Activated CD4-positive, alpha-beta T cell treated with anti-CD3 and anti-CD28 coated beads, Interleukin-2, amount 10 ng/mL, durations not matched to agents 24 days and 14 days (primary cell): ENCODE measurements around the gene CHPF. TPM values are rescaled to one million over a fixed set of nuclear protein-coding genes. Genes with fewer than 3 reads are reported as not detected.

ENCODE experiments used
- DNase-seq: peaks from one replicate; pipeline ENCODE4 v3.0.0; 2022
- H3K27ac Mint-ChIP-seq: one replicate; pipeline ENCODE4 v1.8.0; 2022; ENCODE audit warnings: mild to moderate bottlenecking, mixed read lengths
- H3K27me3 Mint-ChIP-seq: one replicate; pipeline ENCODE4 v1.8.0; 2022; ENCODE audit warnings: mixed read lengths
- H3K36me3 Mint-ChIP-seq: one replicate; pipeline ENCODE4 v1.8.0; 2022; ENCODE audit warnings: low read depth, mild to moderate bottlenecking, mixed read lengths
- H3K4me1 Mint-ChIP-seq: one replicate; pipeline ENCODE4 v1.8.0; 2021; ENCODE audit warnings: mixed read lengths
- H3K4me3 Mint-ChIP-seq: one replicate; pipeline ENCODE4 v1.8.0; 2022; ENCODE audit warnings: mild to moderate bottlenecking, moderate library complexity, mixed read lengths
- H3K9me3 Mint-ChIP-seq: one replicate; pipeline ENCODE4 v1.8.0; 2021; ENCODE audit warnings: mixed read lengths
- intact Hi-C: fragments of 100-400 bp; cut with micrococcal nuclease; formaldehyde crosslinking; loops from one replicate; pipeline ENCODE4 v1.15.1; 2023
- total RNA-seq: library from RNA; stranded (reverse); gene quantifications from 2 replicates; pipeline ENCODE4 v1.2.3, GENCODE V29; 2022

CHPF gene
- total RNA-seq, 1 donor from 2014 or later, result 37.8 TPM

DNA sequence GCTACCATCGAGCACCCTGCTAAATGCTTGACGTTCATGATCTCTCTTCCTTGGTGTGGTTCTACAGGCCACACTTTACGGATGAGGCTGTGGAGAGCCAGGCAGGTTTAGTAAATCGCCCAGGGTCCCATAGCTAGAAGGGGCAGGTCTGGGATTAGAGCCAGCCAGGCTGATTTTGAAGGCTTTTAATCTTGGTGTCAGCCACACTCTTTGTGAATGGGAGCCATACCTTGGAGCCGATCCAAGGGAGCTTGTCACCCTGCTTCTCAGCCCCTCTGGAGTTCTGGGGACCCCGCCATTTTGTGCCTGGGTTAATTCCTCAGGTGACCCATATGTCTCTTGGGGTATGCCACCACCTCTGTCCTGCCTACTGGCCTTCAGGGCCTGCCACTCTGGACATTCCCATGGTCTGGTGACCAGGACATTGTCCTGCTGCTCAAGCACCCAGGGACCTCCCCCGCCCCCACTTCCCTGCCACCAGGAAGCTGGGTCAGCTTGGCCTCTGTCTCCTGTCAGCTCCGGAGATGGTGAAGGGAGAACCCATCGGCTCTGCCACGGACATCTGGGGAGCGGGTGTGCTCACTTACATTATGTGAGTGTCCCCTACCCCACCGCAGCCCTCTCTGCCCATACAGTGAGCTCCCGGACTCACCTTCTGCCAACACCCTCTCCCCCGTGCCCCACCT is 52.2 kb downstream of the CHPF start:
- Mint-ChIP-seq H3K4me1 (no peaks in the 10 kb centered on the region), H3K9me3 (no peaks in the 10 kb centered on the region), H3K27me3 (peaks cover 40% of the 10 kb centered on the region), H3K36me3 (no peaks in the 10 kb centered on the region), H3K4me3 (no peak overlapping the region), H3K27ac (no peak overlapping the region)
- intact Hi-C loops, result loop anchor here (10.0 kb wide), 1 partner anchor 507 kb away; the partner anchor contains the start of gene FEV
- no peak for DNase-seq

GRCh38 chr2:219490600-219491130 is 52.9 kb downstream of the CHPF start:
- no peak overlapping the region for H3K27ac Mint-ChIP-seq
- DNase-seq, result no peak
- peaks cover 44% of the 10 kb centered on the region for H3K27me3 Mint-ChIP-seq
- H3K36me3 Mint-ChIP-seq, result no peaks in the 10 kb centered on the region
- no peaks in the 10 kb centered on the region for H3K9me3 Mint-ChIP-seq
- no peak overlapping the region for H3K4me3 Mint-ChIP-seq
- H3K4me1 Mint-ChIP-seq, result no peaks in the 10 kb centered on the region
- intact Hi-C loops, result loop anchor here (10.0 kb wide), 1 partner anchor 506 kb away; the partner anchor contains the start of gene FEV

- DNase-seq, result no peak
- no peaks in the 10 kb centered on the region for H3K36me3 Mint-ChIP-seq
- H3K27me3 Mint-ChIP-seq, result peaks cover 45% of the 10 kb centered on the region
- H3K9me3 Mint-ChIP-seq, result no peaks in the 10 kb centered on the region
- no peaks in the 10 kb centered on the region for H3K4me1 Mint-ChIP-seq
- no peak overlapping the region for H3K4me3 Mint-ChIP-seq
- H3K27ac Mint-ChIP-seq, result no peak overlapping the region
- intact Hi-C loops, result loop anchor here (10.0 kb wide), 1 partner anchor 505 kb away; the partner anchor contains the start of gene FEV
Measured at GRCh38 chr2:219490186-219490585, 53.4 kb downstream of the CHPF start.

GRCh38 chr2:219489315-219489714 is 54.3 kb downstream of the CHPF start:
- Mint-ChIP-seq H3K9me3 (no peaks in the 10 kb centered on the region), H3K4me3 (no peak overlapping the region), H3K27me3 (peaks cover 39% of the 10 kb centered on the region), H3K36me3 (no peaks in the 10 kb centered on the region), H3K27ac (no peak overlapping the region), H3K4me1 (no peaks in the 10 kb centered on the region)
- intact Hi-C loops, result no loop called here
- DNase-seq, result no peak

Other genes starting within 250 kb of the CHPF start
- 0.07 TPM in 1 of 2 replicates, not detected in the other for gene PTPRN, start 234.4 kb downstream of the CHPF start, total RNA-seq
- gene RESP18, start 211.1 kb downstream of the CHPF start, total RNA-seq, result not detected in 2 replicates
- gene DNPEP, start 155.9 kb downstream of the CHPF start, total RNA-seq, result 129 and 148 TPM in 2 replicates
- gene DES, start 125.4 kb downstream of the CHPF start, total RNA-seq, result not detected in 2 replicates
- 0.07 TPM in 1 of 2 replicates, not detected in the other for gene SPEG, start 109.0 kb downstream of the CHPF start, total RNA-seq
- gene GMPPA, start 44.9 kb downstream of the CHPF start, total RNA-seq, result 45.5 and 46.0 TPM in 2 replicates
- not detected in 2 replicates for gene ASIC4, start 29.3 kb downstream of the CHPF start, total RNA-seq
- 3.1 and 3.4 TPM in 2 replicates for gene TMEM198, start 219 bp upstream of the CHPF start, total RNA-seq
- gene OBSL1, start 27.7 kb upstream of the CHPF start, total RNA-seq, result 0.26 and 0.47 TPM in 2 replicates
- not detected in 2 replicates for gene INHA, start 28.5 kb upstream of the CHPF start, total RNA-seq
- gene STK11IP, start 54.0 kb upstream of the CHPF start, total RNA-seq, result 32.6 and 35.0 TPM in 2 replicates
- gene SLC4A3, start 83.8 kb upstream of the CHPF start, total RNA-seq, result 0.12 TPM in 1 of 2 replicates, not detected in the other